ENCODE measurements around the gene TTLL11. TPM values are rescaled to one million over a fixed set of nuclear protein-coding genes. Genes with fewer than 3 reads are reported as not detected.
A peak's percentile ranks its signal among the peaks of the same experiment; 100 is the strongest.

The TTLL11 gene
- total RNA-seq, 1 donor from 2014 or later = 4.0 TPM

- no peak overlapping the region for H3K27ac Mint-ChIP-seq (ENCODE audit: unreplicated experiment)
- no peak for TF ChIP-seq CTCF (IDR thresholded peaks at IDR 0.05; ENCODE audit: unreplicated experiment)
- no peak overlapping the region for H3K4me3 Mint-ChIP-seq (ENCODE audit: unreplicated experiment)
- peaks cover 11% of the 10 kb centered on the region for H3K4me1 Mint-ChIP-seq (ENCODE audit: unreplicated experiment)
- H3K9me3 Mint-ChIP-seq (ENCODE audit: unreplicated experiment) = peaks cover 8% of the 10 kb centered on the region
- H3K27me3 Mint-ChIP-seq (ENCODE audit: unreplicated experiment) = peaks cover 18% of the 10 kb centered on the region
- DNase-seq (ENCODE audit: low spot score) = no peak
- peaks cover 9% of the 10 kb centered on the region for H3K36me3 Mint-ChIP-seq (ENCODE audit: low read depth, unreplicated experiment)
Measured at GRCh38 chr9:121842612-121842978, 250.5 kb downstream of the TTLL11 start.

GRCh38 chr9:121841771-121842611 lies 251.1 kb downstream of the TTLL11 start:
- no peak for TF ChIP-seq CTCF (IDR thresholded peaks at IDR 0.05; ENCODE audit: unreplicated experiment)
- H3K4me1 Mint-ChIP-seq (ENCODE audit: unreplicated experiment) = peaks cover 11% of the 10 kb centered on the region
- H3K27me3 Mint-ChIP-seq (ENCODE audit: unreplicated experiment) = peaks cover 18% of the 10 kb centered on the region
- H3K36me3 Mint-ChIP-seq (ENCODE audit: low read depth, unreplicated experiment) = peaks cover 9% of the 10 kb centered on the region
- H3K27ac Mint-ChIP-seq (ENCODE audit: unreplicated experiment) = peak overlapping the region; percentile 46
- DNase-seq (ENCODE audit: low spot score) = no peak
- no peak overlapping the region for H3K4me3 Mint-ChIP-seq (ENCODE audit: unreplicated experiment)
- peaks cover 8% of the 10 kb centered on the region for H3K9me3 Mint-ChIP-seq (ENCODE audit: unreplicated experiment)

- H3K9me3 Mint-ChIP-seq (ENCODE audit: unreplicated experiment) = peaks cover 8% of the 10 kb centered on the region
- peak overlapping the region; percentile 52 for H3K27ac Mint-ChIP-seq (ENCODE audit: unreplicated experiment)
- H3K4me1 Mint-ChIP-seq (ENCODE audit: unreplicated experiment) = peaks cover 11% of the 10 kb centered on the region
- no peak for DNase-seq (ENCODE audit: low spot score)
- peaks cover 9% of the 10 kb centered on the region for H3K36me3 Mint-ChIP-seq (ENCODE audit: low read depth, unreplicated experiment)
- peaks cover 18% of the 10 kb centered on the region for H3K27me3 Mint-ChIP-seq (ENCODE audit: unreplicated experiment)
- TF ChIP-seq CTCF (IDR thresholded peaks at IDR 0.05; ENCODE audit: unreplicated experiment) = no peak
- no peak overlapping the region for H3K4me3 Mint-ChIP-seq (ENCODE audit: unreplicated experiment)
Measured at GRCh38 chr9:121840838-121841760, 252.0 kb downstream of the TTLL11 start.

GRCh38 chr9:121839726-121840500 lies 253.2 kb downstream of the TTLL11 start:
- DNase-seq (ENCODE audit: low spot score) = no peak
- no peak for TF ChIP-seq CTCF (IDR thresholded peaks at IDR 0.05; ENCODE audit: unreplicated experiment)
- peaks cover 6% of the 10 kb centered on the region for H3K36me3 Mint-ChIP-seq (ENCODE audit: low read depth, unreplicated experiment)
- H3K27ac Mint-ChIP-seq (ENCODE audit: unreplicated experiment) = no peak overlapping the region
- H3K4me3 Mint-ChIP-seq (ENCODE audit: unreplicated experiment) = no peak overlapping the region
- H3K4me1 Mint-ChIP-seq (ENCODE audit: unreplicated experiment) = peaks cover 11% of the 10 kb centered on the region
- H3K9me3 Mint-ChIP-seq (ENCODE audit: unreplicated experiment) = peaks cover 7% of the 10 kb centered on the region
- H3K27me3 Mint-ChIP-seq (ENCODE audit: unreplicated experiment) = peaks cover 18% of the 10 kb centered on the region
